BLaER1 treated with 17β-estradiol and CSF1 and Interleukin-3, amounts not matched to agents 10 nM and 100 nM (cell line): ENCODE data around the gene CHD5.
A peak's percentile ranks its signal among the peaks of the same experiment; 100 is the strongest.

ENCODE experiments used
- H3K27ac ChIP-seq, 11 experiments: shearing (Covaris generic); formaldehyde crosslinking; 2 replicates each; pipeline ENCODE4 v1.8.1; 2022
- H3K27me3 ChIP-seq, 11 experiments: shearing (Covaris generic); formaldehyde crosslinking; 2 replicates each; pipeline ENCODE4 v1.8.1; 2022
- H3K36me3 ChIP-seq, 11 experiments: shearing (Covaris generic); formaldehyde crosslinking; 2 replicates each; pipeline ENCODE4 v1.8.1; 2022
- H3K4me1 ChIP-seq, 10 experiments: shearing (Covaris generic); formaldehyde crosslinking; 2 replicates each; pipeline ENCODE4 v1.8.1; 2022
- H3K4me2 ChIP-seq, 11 experiments: shearing (Covaris generic); formaldehyde crosslinking; 2 replicates each; pipeline ENCODE4 v1.8.1; 2022
- H3K4me3 ChIP-seq, 10 experiments: shearing (Covaris generic); formaldehyde crosslinking; 2 replicates each; pipeline ENCODE4 v1.8.1; 2022
- H3K9ac ChIP-seq, 11 experiments: shearing (Covaris generic); formaldehyde crosslinking; 2 replicates each; pipeline ENCODE4 v1.8.1; 2022
- H3K9me3 ChIP-seq, 11 experiments: shearing (Covaris generic); formaldehyde crosslinking; replicated peaks in 1 of 11; 2 replicates each; pipeline ENCODE4 v1.8.1; 2022
- H4K20me1 ChIP-seq, 11 experiments: shearing (Covaris generic); formaldehyde crosslinking; 2 replicates each; pipeline ENCODE4 v1.8.1; 2022
- Cebpa-rat ChIP-seq, 11 experiments: shearing (Covaris generic); IDR thresholded peaks; 2 replicates each; pipeline ENCODE4 v1.8.1; 2022

Gene CHD5

DNA sequence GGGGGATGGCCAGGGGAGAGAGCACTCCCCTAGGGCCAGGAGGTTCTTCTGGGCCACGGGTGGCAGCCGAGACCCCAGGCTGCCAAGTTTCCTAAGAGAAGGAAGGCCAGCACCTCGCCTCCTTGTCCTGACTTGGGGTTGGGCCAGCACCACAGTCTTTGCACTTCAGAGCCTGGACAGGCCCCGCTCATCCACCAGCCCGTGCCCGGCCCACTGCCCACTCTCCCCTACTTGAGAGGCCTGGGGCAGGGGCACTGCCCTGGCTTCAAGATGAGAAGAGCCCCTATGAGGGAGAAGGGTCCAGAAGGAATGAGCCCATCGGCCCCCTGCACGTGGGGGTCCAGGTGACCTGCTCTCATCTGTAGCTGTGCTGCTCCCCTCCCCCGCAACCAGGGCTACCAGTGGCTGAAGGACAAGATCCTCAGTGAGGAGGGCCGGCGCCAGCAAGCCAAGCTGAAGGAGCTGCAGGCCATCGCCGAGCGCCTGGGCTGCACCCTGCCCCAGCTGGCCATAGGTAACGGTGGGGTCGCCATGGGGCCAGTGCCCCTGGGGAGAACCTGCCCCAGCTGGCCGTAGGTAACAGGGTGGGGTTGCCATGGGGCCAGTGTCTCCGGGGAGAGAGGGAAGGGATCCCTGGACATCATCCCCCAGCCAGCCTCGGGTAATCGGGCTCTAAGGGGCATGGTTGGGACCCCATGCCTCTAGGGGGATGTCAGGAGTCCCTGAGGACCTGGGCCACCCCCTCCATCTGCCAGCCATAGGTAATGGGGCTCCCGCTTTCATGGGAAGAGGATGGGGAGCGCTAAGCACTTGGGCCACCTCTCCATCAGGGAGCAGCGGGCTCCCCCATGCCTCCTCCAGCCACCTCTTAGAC is 83.6 kb downstream of the CHD5 start:
- Histone ChIP-seq H3K4me3 (no peak overlapping the region), H3K36me3 (peaks cover 46 to 87% (median 76%) of the 10 kb centered on the region in 11 experiments), H3K4me1 (peaks cover 9 to 42% (median 30%) of the 10 kb centered on the region in 10 experiments; a peak in 19 of 20 replicates), H3K9ac (no peak overlapping the region; a peak in 1 of 22 replicates), H3K4me2 (no peak overlapping the region), H3K27ac (0 out of 22 replicates have a peak overlapping the region, but pooled peaks of 1 of the 11 experiments have one; percentile 2), H3K27me3 (no peaks in the 10 kb centered on the region), H3K9me3 (no peaks in the 10 kb centered on the region), H4K20me1 (peaks cover 31 to 99% (median 92%) of the 10 kb centered on the region in 11 experiments; a peak in 21 of 22 replicates)
- TF ChIP-seq Cebpa-rat (IDR thresholded peaks at IDR 0.05) = no peak

DNA sequence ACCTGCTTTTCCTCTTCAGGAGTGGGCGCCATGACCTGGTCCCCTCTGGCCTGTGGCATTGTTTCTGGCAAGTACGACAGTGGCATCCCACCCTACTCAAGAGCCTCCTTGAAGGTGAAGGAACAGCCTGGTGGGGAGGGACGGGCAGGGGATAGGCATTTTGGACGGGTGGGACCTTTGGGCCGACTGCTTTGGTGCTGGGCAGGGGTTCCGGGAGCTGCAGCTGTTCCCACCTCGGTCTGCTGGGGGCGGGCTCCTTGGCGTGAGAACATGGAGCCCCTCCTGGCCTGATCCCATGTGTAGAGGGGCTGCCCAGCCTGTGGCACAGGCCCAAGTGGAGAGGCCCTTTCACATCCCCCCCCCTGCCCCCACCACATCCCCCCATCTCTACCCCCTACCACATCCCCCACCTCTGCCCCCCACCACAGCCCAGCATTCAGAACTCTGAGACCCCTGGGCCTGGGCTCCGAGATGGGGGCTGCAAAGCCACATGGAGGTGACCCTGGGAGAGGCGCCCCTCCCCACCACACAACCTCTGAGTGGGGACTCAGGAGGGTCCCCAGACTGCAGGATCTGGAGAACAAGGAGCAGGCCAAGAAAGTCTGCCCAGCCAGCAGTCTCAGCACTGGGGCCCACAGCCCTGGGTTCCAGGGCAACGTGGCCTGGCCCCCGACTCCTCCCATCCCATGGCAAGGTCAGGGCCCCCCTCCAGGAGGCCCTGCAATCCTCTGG is 84.4 kb downstream of the CHD5 start:
- Histone ChIP-seq H3K4me2 (no peak overlapping the region), H3K27me3 (no peaks in the 10 kb centered on the region), H3K9ac (no peak overlapping the region; a peak in 1 of 22 replicates), H3K4me3 (no peak overlapping the region), H3K4me1 (peaks cover 9 to 40% (median 26%) of the 10 kb centered on the region in 10 experiments; a peak in 18 of 20 replicates), H4K20me1 (peaks cover 31 to 99% (median 92%) of the 10 kb centered on the region in 11 experiments; a peak in 21 of 22 replicates), H3K27ac (0 out of 22 replicates have a peak overlapping the region, but pooled peaks of 1 of the 11 experiments have one; percentile 2), H3K36me3 (peaks cover 46 to 95% (median 82%) of the 10 kb centered on the region in 11 experiments), H3K9me3 (no peaks in the 10 kb centered on the region)
- TF ChIP-seq Cebpa-rat (IDR thresholded peaks at IDR 0.05) = no peak

DNA sequence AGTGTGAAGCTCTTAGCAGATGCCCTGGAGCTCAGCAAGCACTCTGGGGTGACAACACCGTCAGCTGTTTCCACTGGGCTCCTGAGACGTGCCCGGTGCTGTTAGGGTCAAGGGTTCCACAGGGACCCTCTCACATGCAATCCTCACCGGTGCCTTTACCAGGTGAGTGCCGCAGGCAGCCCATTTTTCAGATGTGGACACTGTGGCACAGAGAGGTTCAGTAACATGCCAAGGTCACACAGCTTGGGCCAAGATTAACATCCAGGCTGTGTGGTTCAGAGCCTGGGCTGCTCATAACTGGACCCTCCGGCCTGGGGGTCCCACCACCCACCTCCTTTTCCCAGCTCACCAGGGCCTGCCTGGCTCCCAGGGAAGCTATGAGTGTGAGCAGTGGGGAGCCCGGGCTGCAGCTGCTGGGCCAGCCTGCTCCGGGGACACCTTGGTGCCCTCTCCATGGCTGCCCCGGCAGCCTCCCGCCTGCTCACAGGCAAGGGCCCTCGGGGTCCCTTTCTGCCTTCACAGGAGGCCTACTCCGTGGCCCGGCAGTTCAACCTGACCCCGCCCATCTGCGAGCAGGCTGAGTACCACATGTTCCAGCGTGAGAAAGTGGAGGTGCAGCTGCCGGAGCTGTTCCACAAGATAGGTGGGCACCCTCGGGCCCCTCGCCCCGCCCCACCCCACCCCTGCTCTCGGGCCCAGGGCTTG is 85.2 kb downstream of the CHD5 start:
- no peak overlapping the region for H3K27ac ChIP-seq
- H4K20me1 ChIP-seq = peaks cover 27 to 99% (median 92%) of the 10 kb centered on the region in 11 experiments; a peak in 21 of 22 replicates
- H3K36me3 ChIP-seq = peaks cover 52 to 99% (median 89%) of the 10 kb centered on the region in 11 experiments
- no peaks in the 10 kb centered on the region for H3K27me3 ChIP-seq
- no peaks in the 10 kb centered on the region for H3K9me3 ChIP-seq
- H3K4me3 ChIP-seq = no peak overlapping the region
- TF ChIP-seq Cebpa-rat (IDR thresholded peaks at IDR 0.05) = no peak
- peaks cover 9 to 41% (median 25%) of the 10 kb centered on the region in 10 experiments; a peak in 18 of 20 replicates for H3K4me1 ChIP-seq
- no peak overlapping the region for H3K4me2 ChIP-seq
- H3K9ac ChIP-seq = no peak overlapping the region

DNA sequence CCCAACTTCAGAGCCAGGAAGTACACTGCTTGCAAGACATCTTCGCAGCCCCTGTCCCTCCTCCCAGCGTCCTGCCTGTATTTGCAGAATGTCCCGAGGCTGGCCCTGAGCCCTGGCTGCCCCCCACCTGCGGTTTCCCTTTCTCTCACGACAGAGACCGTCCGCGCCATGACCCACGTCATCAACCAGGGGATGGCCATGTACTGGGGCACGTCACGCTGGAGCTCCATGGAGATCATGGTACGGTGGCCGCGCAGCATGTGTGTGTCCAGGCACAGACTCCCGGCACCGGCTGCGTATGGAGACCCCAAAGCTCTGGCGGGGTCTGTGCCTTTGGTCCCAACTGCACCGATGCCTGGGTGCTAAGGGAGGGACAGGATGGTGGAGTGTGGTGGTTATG is 85.9 kb downstream of the CHD5 start:
- no peak overlapping the region for H3K4me3 ChIP-seq
- H3K36me3 ChIP-seq = peaks cover 58 to 99% (median 91%) of the 10 kb centered on the region in 11 experiments
- H4K20me1 ChIP-seq = peaks cover 21 to 99% (median 91%) of the 10 kb centered on the region in 11 experiments; a peak in 21 of 22 replicates
- no peak overlapping the region for H3K4me2 ChIP-seq
- no peak overlapping the region for H3K27ac ChIP-seq
- peaks cover 9 to 40% (median 24%) of the 10 kb centered on the region in 10 experiments; a peak in 19 of 20 replicates for H3K4me1 ChIP-seq
- no peak for TF ChIP-seq Cebpa-rat (IDR thresholded peaks at IDR 0.05)
- no peaks in the 10 kb centered on the region for H3K27me3 ChIP-seq
- H3K9ac ChIP-seq = no peak overlapping the region
- H3K9me3 ChIP-seq = no peaks in the 10 kb centered on the region

DNA sequence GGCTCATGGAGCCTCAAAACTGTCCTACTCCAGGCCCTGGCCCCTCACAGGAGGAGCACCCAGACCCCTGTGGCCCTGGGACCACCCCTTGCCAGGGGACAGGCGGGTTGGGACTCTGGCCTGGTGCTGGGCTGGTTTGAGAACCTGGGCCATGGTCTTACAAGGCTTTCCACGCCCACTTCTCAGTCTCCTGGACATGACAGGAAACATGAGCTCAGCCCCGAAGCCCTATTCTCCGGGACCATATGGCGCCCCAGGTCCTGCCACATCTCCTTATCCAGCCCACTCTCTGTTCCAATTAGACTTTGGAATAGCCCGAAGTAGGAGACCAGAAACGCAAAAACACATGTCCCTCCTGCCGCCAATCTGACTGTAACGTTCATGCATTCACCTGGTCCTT is 86.5 kb downstream of the CHD5 start:
- H4K20me1 ChIP-seq = peaks cover 23 to 98% (median 90%) of the 10 kb centered on the region in 11 experiments; a peak in 21 of 22 replicates
- H3K27me3 ChIP-seq = no peaks in the 10 kb centered on the region
- no peaks in the 10 kb centered on the region for H3K9me3 ChIP-seq
- peaks cover 9 to 39% (median 23%) of the 10 kb centered on the region in 10 experiments; a peak in 19 of 20 replicates for H3K4me1 ChIP-seq
- no peak overlapping the region for H3K4me2 ChIP-seq
- H3K36me3 ChIP-seq = peaks cover 59 to 99% (median 92%) of the 10 kb centered on the region in 11 experiments
- peak overlapping the region in 2 of 11 experiments; percentile 14 to 43; a peak in 2 of 22 replicates for H3K27ac ChIP-seq
- no peak for TF ChIP-seq Cebpa-rat (IDR thresholded peaks at IDR 0.05)
- no peak overlapping the region for H3K9ac ChIP-seq
- no peak overlapping the region for H3K4me3 ChIP-seq

DNA sequence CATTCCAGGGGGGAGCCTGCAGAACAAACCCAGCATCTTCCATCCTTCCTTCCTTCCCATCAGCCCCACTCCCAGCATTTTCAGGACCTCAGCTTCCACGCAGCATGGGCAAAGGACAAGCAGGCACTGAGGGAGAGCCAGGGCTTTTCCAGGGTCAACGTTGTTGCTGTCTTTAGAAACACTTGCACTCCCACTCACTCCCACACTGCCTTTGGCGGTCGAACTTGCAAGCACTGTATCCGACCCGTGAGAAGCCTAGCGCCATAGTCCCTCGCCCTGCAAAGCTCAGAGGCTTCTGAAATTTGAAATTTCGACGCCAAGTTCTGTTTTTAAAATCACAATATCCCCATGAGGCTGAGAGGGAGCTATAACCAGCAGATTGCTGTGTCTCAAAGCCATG is 87.0 kb downstream of the CHD5 start:
- no peak overlapping the region for H3K4me3 ChIP-seq
- peak overlapping the region in 1 of 11 experiments; percentile 58; a peak in 1 of 22 replicates for H3K9ac ChIP-seq
- TF ChIP-seq Cebpa-rat (IDR thresholded peaks at IDR 0.05) = no peak
- peak overlapping the region in 4 of 11 experiments; percentile 65 to 74 (median 71); a peak in 5 of 22 replicates for H3K4me2 ChIP-seq
- H3K27ac ChIP-seq = peak overlapping the region in 3 of 11 experiments; percentile 14 to 43 (median 31); a peak in 3 of 22 replicates
- no peaks in the 10 kb centered on the region for H3K27me3 ChIP-seq
- H3K4me1 ChIP-seq = peaks cover 7 to 34% (median 23%) of the 10 kb centered on the region in 10 experiments; a peak in 19 of 20 replicates
- H4K20me1 ChIP-seq = peaks cover 23 to 95% (median 85%) of the 10 kb centered on the region in 11 experiments; a peak in 21 of 22 replicates
- H3K9me3 ChIP-seq = no peaks in the 10 kb centered on the region
- H3K36me3 ChIP-seq = peaks cover 55 to 97% (median 90%) of the 10 kb centered on the region in 11 experiments

DNA sequence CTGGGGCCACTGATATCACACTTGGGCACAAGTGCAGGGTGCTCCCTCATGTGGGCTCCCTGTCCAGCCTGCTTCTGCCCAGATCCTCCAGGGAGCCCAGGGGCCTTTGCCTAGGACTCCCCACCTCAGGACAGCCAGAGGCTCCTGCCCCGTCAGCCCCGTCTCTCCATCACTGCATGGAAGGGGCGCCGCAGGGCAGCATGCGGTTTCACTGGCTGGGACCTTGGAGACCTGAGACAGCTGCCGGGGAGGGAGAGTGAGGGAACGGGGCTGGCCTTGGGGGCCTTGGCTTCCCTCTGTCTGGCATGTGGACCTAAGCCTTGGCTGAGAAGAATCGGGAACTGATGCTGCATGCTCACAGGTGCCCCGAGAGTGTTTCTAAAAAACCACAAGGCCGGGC is 87.9 kb downstream of the CHD5 start:
- Histone ChIP-seq H3K4me1 (peaks cover 0 to 34% (median 25%) of the 10 kb centered on the region in 10 experiments; a peak in 17 of 20 replicates), H3K4me3 (no peak overlapping the region), H3K27me3 (no peaks in the 10 kb centered on the region), H3K36me3 (peaks cover 56 to 97% (median 90%) of the 10 kb centered on the region in 11 experiments), H3K4me2 (peak overlapping the region in 7 of 11 experiments; percentile 1 to 74 (median 65); a peak in 12 of 22 replicates), H4K20me1 (peaks cover 16 to 95% (median 82%) of the 10 kb centered on the region in 11 experiments; a peak in 20 of 22 replicates), H3K9ac (peak overlapping the region in 7 of 11 experiments; percentile 4 to 58 (median 20); a peak in 4 of 22 replicates), H3K27ac (peak overlapping the region in 3 of 11 experiments; percentile 18 to 43 (median 24); a peak in 4 of 22 replicates), H3K9me3 (no peaks in the 10 kb centered on the region)
- no peak for TF ChIP-seq Cebpa-rat (IDR thresholded peaks at IDR 0.05)

DNA sequence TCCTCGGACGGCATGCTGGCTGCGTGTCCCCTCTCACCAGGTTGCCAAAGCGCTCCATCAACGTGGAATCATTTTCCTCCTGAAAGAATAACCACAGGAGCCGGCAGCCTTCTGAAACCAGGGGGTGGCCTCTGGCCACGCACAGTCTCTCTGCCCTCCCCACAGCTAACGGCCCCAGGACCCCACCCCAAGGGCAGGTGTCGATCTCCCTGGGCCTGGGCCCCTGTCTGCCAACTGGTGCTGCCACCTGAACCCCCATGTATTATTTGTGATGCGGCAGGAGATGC is 88.4 kb downstream of the CHD5 start:
- Histone ChIP-seq H4K20me1 (peaks cover 15 to 95% (median 79%) of the 10 kb centered on the region in 11 experiments; a peak in 20 of 22 replicates), H3K36me3 (peaks cover 51 to 97% (median 90%) of the 10 kb centered on the region in 11 experiments), H3K9me3 (no peaks in the 10 kb centered on the region), H3K9ac (peak overlapping the region in 4 of 11 experiments; percentile 4 to 58 (median 19); a peak in 4 of 22 replicates), H3K4me2 (peak overlapping the region in 6 of 11 experiments; percentile 35 to 74 (median 66); a peak in 12 of 22 replicates), H3K27ac (no peak overlapping the region), H3K4me3 (no peak overlapping the region), H3K27me3 (no peaks in the 10 kb centered on the region), H3K4me1 (peaks cover 0 to 35% (median 27%) of the 10 kb centered on the region in 10 experiments; a peak in 16 of 20 replicates)
- TF ChIP-seq Cebpa-rat (IDR thresholded peaks at IDR 0.05) = no peak
